ENCODE measurements around the gene PRKAG3.

GRCh38 chr2:218829868-218830451 is 1.6 kb downstream of the PRKAG3 start:
- TF ChIP-seq POLR2AphosphoS5 (IDR thresholded peaks at IDR 0.05; ENCODE audit: low read depth, low read length): no peak
- TF ChIP-seq TAF1 (IDR thresholded peaks at IDR 0.05; ENCODE audit: borderline replicate concordance, insufficient read depth, low read length): no peak
